Esophagus muscularis mucosa (tissue), 3 donors: ENCODE data around the gene FADS6.

Source experiments
- POLR2A ChIP-seq: fragments of 450-650 bp; IDR thresholded peaks from one replicate; pipeline ENCODE4 v1.6.1; 2017; ENCODE audit warnings: antibody characterized with exemption, moderate library complexity, mild to moderate bottlenecking, low read depth
- POLR2AphosphoS5 ChIP-seq, 2 donors: sonication (generic); formaldehyde crosslinking; IDR thresholded peaks; one replicate each; pipeline ENCODE4 v1.6.1; 2017; ENCODE audit warnings: antibody characterized with exemption in 2 of 2
- TF ChIP-seq, protein P1 (sequence below), 3 experiments: fragments of 200-600 bp in 2 of 3; fragments of 450-650 bp in 1 of 3; sonication (generic) in 2 of 3; IDR thresholded peaks; one replicate each; pipeline ENCODE4 v1.5.1; 2017 to 2019; ENCODE audit warnings: antibody characterized with exemption in 3 of 3, mild to moderate bottlenecking in 2 of 3, moderate library complexity in 1 of 3

DNA sequence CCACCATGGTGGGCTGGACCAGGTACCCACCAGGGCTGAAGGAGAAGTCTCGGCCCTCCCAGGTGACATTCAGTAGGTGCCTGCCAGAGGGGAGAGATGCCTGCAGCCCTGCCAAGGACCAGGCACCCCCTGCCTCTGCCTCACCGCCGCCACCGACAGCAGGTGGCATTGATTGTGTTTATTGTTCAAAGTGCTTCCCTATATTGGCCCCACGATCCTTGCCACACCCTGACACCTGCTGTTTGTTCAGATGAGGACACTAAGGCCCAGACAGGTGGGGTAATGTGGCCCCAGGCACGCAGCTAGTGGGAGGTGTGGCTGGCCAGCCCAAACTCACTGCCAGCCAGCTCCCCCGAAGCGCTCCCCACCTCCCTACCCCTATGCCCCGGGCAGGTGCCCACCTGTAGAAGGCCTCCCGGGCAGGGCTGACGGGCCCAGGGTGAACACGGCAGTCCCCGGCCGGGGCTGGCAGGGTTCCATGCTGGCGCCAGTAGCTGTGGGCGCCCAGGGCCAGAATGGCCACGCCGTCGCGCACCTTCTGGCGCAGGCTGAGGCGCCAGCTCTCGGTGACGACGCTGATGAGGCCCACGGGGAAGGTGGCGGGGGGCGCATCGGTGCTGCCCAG lies 41.7 kb downstream of the FADS6 start:
- TF ChIP-seq POLR2AphosphoS5 (IDR thresholded peaks at IDR 0.05) (no peak), POLR2A (no peak)
- TF ChIP-seq, protein P1, sequence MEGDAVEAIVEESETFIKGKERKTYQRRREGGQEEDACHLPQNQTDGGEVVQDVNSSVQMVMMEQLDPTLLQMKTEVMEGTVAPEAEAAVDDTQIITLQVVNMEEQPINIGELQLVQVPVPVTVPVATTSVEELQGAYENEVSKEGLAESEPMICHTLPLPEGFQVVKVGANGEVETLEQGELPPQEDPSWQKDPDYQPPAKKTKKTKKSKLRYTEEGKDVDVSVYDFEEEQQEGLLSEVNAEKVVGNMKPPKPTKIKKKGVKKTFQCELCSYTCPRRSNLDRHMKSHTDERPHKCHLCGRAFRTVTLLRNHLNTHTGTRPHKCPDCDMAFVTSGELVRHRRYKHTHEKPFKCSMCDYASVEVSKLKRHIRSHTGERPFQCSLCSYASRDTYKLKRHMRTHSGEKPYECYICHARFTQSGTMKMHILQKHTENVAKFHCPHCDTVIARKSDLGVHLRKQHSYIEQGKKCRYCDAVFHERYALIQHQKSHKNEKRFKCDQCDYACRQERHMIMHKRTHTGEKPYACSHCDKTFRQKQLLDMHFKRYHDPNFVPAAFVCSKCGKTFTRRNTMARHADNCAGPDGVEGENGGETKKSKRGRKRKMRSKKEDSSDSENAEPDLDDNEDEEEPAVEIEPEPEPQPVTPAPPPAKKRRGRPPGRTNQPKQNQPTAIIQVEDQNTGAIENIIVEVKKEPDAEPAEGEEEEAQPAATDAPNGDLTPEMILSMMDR (IDR thresholded peaks at IDR 0.05) = no peak
